HepG2 (cell line): ENCODE results near the gene IHH. TPM values are rescaled to one million over a fixed set of nuclear protein-coding genes. Genes with fewer than 3 reads are reported as not detected.

Experiments used
- CEBPG ChIP-seq: IDR thresholded peaks from 2 replicates; pipeline ENCODE4 v1.6.1; 2016
- MIXL1 ChIP-seq: IDR thresholded peaks from 2 replicates; pipeline ENCODE4 v1.6.1; 2016
- PAXIP1 ChIP-seq: sonication (generic); formaldehyde crosslinking; conservative IDR thresholded peaks from 2 replicates; pipeline ENCODE4 v1.4.0; 2020; ENCODE audit warnings: mild to moderate bottlenecking, missing genetic modification reagents, moderate library complexity
- RXRB ChIP-seq: IDR thresholded peaks from 2 replicates; pipeline ENCODE4 v1.6.1; 2016; ENCODE audit warnings: borderline replicate concordance, missing genetic modification reagents, missing compliant biosample characterization
- TRAFD1 ChIP-seq: sonication (generic); formaldehyde crosslinking; IDR thresholded peaks from 2 replicates; pipeline ENCODE4 v1.5.1; 2020; ENCODE audit warnings: missing genetic modification reagents, mild to moderate bottlenecking, borderline replicate concordance
- ZNF407 ChIP-seq: sonication (generic); formaldehyde crosslinking; IDR thresholded peaks from one replicate; pipeline ENCODE4 v1.5.1; 2020; ENCODE audit warnings: mild to moderate bottlenecking, missing genetic modification reagents; ENCODE audit errors: not compliant biosample characterization
- ZNF841 ChIP-seq: sonication (generic); formaldehyde crosslinking; IDR thresholded peaks from 2 replicates; pipeline ENCODE4 v1.8.1; 2023; ENCODE audit warnings: missing genetic modification reagents, borderline replicate concordance
- polyA plus RNA-seq, 8 experiments: library from polyadenylated mRNA; depleted of rRNA in 3 of 8; stranded (reverse) in 7 of 8; unstranded in 1 of 8; fragments of >200 nt; fragmentation: Illumina TruSeq in 4 of 8; extraction: Trizol in 4 of 8; gene quantifications; 2 replicates each; pipeline versions ENCODE4 v1.2.1 to v1.2.3, GENCODE V29; 2011 to 2016; ENCODE audit warnings: low read depth in 4 of 8, missing spikeins in 1 of 8, mixed read lengths in 1 of 8; ENCODE audit not compliant: insufficient read depth in 1 of 8
- total RNA-seq, 5 experiments: library from RNA; depleted of rRNA; stranded (reverse); fragments of >200 nt; fragmentation: Illumina TruSeq; extraction: Trizol; gene quantifications; 2 replicates each; pipeline ENCODE4 v1.2.3, GENCODE V29; 2016; ENCODE audit warnings: low read depth in 1 of 5

The IHH gene
- total and polyA plus RNA-seq, 2 of the 13 experiments (the other 11 are each of a cell fraction or from before 2014, with no cell fraction given): 0.42 TPM; not detected in 1

DNA sequence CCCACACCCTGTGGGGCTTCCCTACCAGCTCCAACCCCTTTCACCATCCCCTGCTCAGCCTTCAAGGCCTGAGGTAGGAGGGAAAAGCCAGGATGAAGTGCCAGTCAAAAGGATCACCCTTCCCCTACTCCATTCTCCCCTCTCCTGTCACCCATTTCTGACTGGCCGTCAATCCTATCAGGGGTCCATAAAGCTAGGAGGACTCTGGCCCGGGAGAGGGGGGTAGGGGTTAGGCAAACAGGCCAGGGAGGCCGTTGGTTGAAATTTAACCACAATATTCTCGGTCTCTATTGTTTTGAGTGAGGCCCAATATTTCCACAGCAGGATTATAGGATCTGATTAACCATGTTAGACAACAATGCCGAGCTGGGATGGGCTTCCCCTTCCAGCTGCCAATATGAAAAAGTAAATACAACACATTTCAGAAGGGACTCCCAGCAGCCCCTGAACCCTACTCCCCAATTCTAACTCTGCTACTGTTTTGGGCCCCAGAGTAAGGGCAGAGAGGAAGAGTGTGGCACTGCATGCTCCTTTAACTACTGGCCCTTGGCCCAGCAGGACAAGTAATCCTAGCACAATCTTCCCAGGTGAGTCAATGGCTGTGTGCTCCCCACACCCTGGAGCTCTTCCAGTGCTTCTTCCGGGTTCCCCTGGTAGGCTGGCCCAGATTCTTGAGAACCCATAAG is 10.6 kb upstream of the IHH start (continued):
- TF ChIP-seq ZNF407 (CRISPR knock-in tag) (no peak), MIXL1 (CRISPR knock-in tag) (peak; percentile 70), RXRB (CRISPR knock-in tag) (peak; percentile 84), CEBPG (CRISPR knock-in tag) (0 out of 2 replicates have a peak, but pooled peaks have one; percentile 20), TRAFD1 (CRISPR knock-in tag) (no peak), PAXIP1 (CRISPR knock-in tag) (peak; percentile 97), ZNF841 (CRISPR knock-in tag) (no peak)
